Karpas-422 (cell line): ENCODE measurements around the gene HERPUD1. TPM values are rescaled to one million over a fixed set of nuclear protein-coding genes. Genes with fewer than 3 reads are reported as not detected.
A peak's percentile ranks its signal among the peaks of the same experiment; 100 is the strongest.
"Not testable (repeated sequence)": the region's sequence is repeated elsewhere in the genome, so short reads cannot be mapped to it uniquely, and the experiment has no call there.

Experiments
- DNase-seq: peaks from one replicate; pipeline ENCODE4 v3.0.0-alpha.2; 2015
- H2AFZ ChIP-seq: fragments of 200-600 bp; sonication (generic); 2 replicates; pipeline ENCODE4 v1.6.1; 2014; ENCODE audit warnings: antibody characterized with exemption, low read length, mixed read lengths
- H3K27ac ChIP-seq: fragments of 200-600 bp; sonication (generic); 2 replicates; pipeline ENCODE4 v1.5.1; 2014; ENCODE audit warnings: mild to moderate bottlenecking, low read length, moderate library complexity
- H3K27me3 ChIP-seq: fragments of 200-600 bp; sonication (generic); 2 replicates; pipeline ENCODE4 v1.6.1; 2014; ENCODE audit warnings: low read length, mixed read lengths
- H3K36me3 ChIP-seq: fragments of 200-600 bp; sonication (generic); 2 replicates; pipeline ENCODE4 v1.6.1; 2014; ENCODE audit warnings: low read length, mixed read lengths; ENCODE audit not compliant: insufficient read depth
- H3K4me1 ChIP-seq: fragments of 200-600 bp; sonication (generic); 2 replicates; pipeline ENCODE4 v1.6.1; 2014; ENCODE audit warnings: mild to moderate bottlenecking, low read length, mixed read lengths
- H3K4me2 ChIP-seq: fragments of 200-600 bp; sonication (generic); 2 replicates; pipeline ENCODE4 v1.6.1; 2014; ENCODE audit warnings: low read length, low read depth, mild to moderate bottlenecking; ENCODE audit not compliant: poor library complexity, severe bottlenecking
- H3K4me3 ChIP-seq: fragments of 200-600 bp; sonication (generic); 2 replicates; pipeline ENCODE4 v1.5.1; 2014; ENCODE audit warnings: mild to moderate bottlenecking, antibody characterized with exemption, low read length, mixed read lengths
- H3K79me2 ChIP-seq: fragments of 200-600 bp; sonication (generic); 2 replicates; pipeline ENCODE4 v1.6.1; 2014; ENCODE audit warnings: mild to moderate bottlenecking, low read length, mixed read lengths
- H3K9ac ChIP-seq: fragments of 200-600 bp; sonication (generic); 2 replicates; pipeline ENCODE4 v1.6.0; 2014; ENCODE audit warnings: low read length
- H3K9me2 ChIP-seq: fragments of 200-600 bp; sonication (generic), shearing (Covaris generic); replicated peaks from 2 replicates; pipeline ENCODE4 v1.6.0; 2014; ENCODE audit warnings: mild to moderate bottlenecking, low read length, moderate library complexity; ENCODE audit not compliant: insufficient read depth
- H3K9me3 ChIP-seq: fragments of 300-700, 200-600 bp; sonication (generic); 2 replicates; pipeline ENCODE4 v1.6.1; 2014; ENCODE audit warnings: low read length, mixed read lengths
- H4K20me1 ChIP-seq: fragments of 200-600 bp; sonication (generic); 2 replicates; pipeline ENCODE4 v1.6.1; 2014; ENCODE audit warnings: mild to moderate bottlenecking, antibody characterized with exemption, low read length, low read depth; ENCODE audit not compliant: insufficient read depth
- total RNA-seq: library from RNA; depleted of rRNA; stranded (reverse); fragments of >200 nt; shearing (Covaris generic); gene quantifications from 2 replicates; pipeline ENCODE4 v1.2.3, GENCODE V29; 2014; ENCODE audit warnings: low replicate concordance

The HERPUD1 gene
- total RNA-seq, 1 experiment from 2014 or later: 112 TPM

GRCh38 chr16:56986361-56986760 lies 54.4 kb downstream of the HERPUD1 start:
- Histone ChIP-seq H3K79me2 (peaks cover 27% of the 10 kb centered on the region), H3K4me3 (peak overlapping the region; percentile 39; the same call in 1 of the 2 replicates), H3K27me3 (no peaks in the 10 kb centered on the region), H3K9me2 (no peaks in the 10 kb centered on the region), H4K20me1 (no peaks in the 10 kb centered on the region), H3K9me3 (no peaks in the 10 kb centered on the region), H3K9ac (peak overlapping the region; percentile 62), H2AFZ (no peak overlapping the region), H3K27ac (peak overlapping the region; percentile 79), H3K4me1 (peaks cover 88% of the 10 kb centered on the region), H3K4me2 (peak overlapping the region; percentile 61), H3K36me3 (no peaks in the 10 kb centered on the region)
- peak; percentile 60 for DNase-seq

- Histone ChIP-seq H3K9ac (peak overlapping the region; percentile 62), H3K4me3 (peak overlapping the region; percentile 39; the same call in 1 of the 2 replicates), H3K27ac (peak overlapping the region; percentile 79), H3K4me1 (peaks cover 85% of the 10 kb centered on the region), H3K4me2 (peak overlapping the region; percentile 61), H3K79me2 (peaks cover 30% of the 10 kb centered on the region)
- H3K9me2 ChIP-seq, H4K20me1 ChIP-seq, H2AFZ ChIP-seq, H3K9me3 ChIP-seq, H3K27me3 ChIP-seq, DNase-seq, H3K36me3 ChIP-seq: not testable (repeated sequence)
These were observed 55.0 kb downstream of the HERPUD1 start for GRCh38 chr16:56986908-56987307.

GRCh38 chr16:56987692-56988091 lies 55.8 kb downstream of the HERPUD1 start:
- Histone ChIP-seq H2AFZ (no peak overlapping the region), H3K9ac (peak overlapping the region; percentile 94), H3K4me2 (peak overlapping the region; percentile 81), H3K27ac (0 out of 2 replicates have a peak overlapping the region, but pooled peaks have one; percentile 9), H3K4me3 (peak overlapping the region; percentile 93; the same call in 1 of the 2 replicates), H4K20me1 (no peaks in the 10 kb centered on the region), H3K4me1 (peaks cover 80% of the 10 kb centered on the region), H3K9me2 (no peaks in the 10 kb centered on the region), H3K36me3 (peaks cover 7% of the 10 kb centered on the region), H3K27me3 (no peaks in the 10 kb centered on the region), H3K79me2 (peaks cover 34% of the 10 kb centered on the region), H3K9me3 (no peaks in the 10 kb centered on the region)
- no peak for DNase-seq

GRCh38 chr16:56988161-56988947 lies 56.4 kb downstream of the HERPUD1 start:
- Histone ChIP-seq H3K36me3 (peaks cover 7% of the 10 kb centered on the region), H3K9me3 (no peaks in the 10 kb centered on the region), H3K79me2 (peaks cover 38% of the 10 kb centered on the region), H4K20me1 (no peaks in the 10 kb centered on the region), H3K9me2 (no peaks in the 10 kb centered on the region), H3K9ac (peak overlapping the region; percentile 94), H2AFZ (peak overlapping the region; percentile 35; the same call in 1 of the 2 replicates), H3K4me2 (peak overlapping the region; percentile 81), H3K4me1 (peaks cover 79% of the 10 kb centered on the region), H3K4me3 (peak overlapping the region; percentile 93), H3K27ac (peak overlapping the region; percentile 76), H3K27me3 (no peaks in the 10 kb centered on the region)
- no peak for DNase-seq

GRCh38 chr16:56988948-56989945 lies 57.3 kb downstream of the HERPUD1 start, which contains the start of gene NLRC5:
Gene NLRC5, plus strand, starts transcription at chr16:56989557. Its CDS starts 31,156 bp downstream, at chr16:57020713.
- Histone ChIP-seq H3K9me2 (no peaks in the 10 kb centered on the region), H3K4me3 (peak within 1 kb of the TSS; percentile 93), H3K27me3 (no peaks in the 10 kb centered on the region), H3K4me2 (peak within 1 kb of the TSS; percentile 81), H2AFZ (peak within 1 kb of the TSS; percentile 35; the same call in 1 of the 2 replicates), H3K27ac (peak within 1 kb of the TSS; percentile 76), H3K4me1 (peaks cover 80% of the 10 kb centered on the region), H3K36me3 (peaks cover 7% of the 10 kb centered on the region), H3K9me3 (no peaks in the 10 kb centered on the region), H3K79me2 (peaks cover 45% of the 10 kb centered on the region), H3K9ac (peak within 1 kb of the TSS; percentile 94), H4K20me1 (no peaks in the 10 kb centered on the region)
- peak; percentile 94 for DNase-seq

- H3K4me3 ChIP-seq: peak overlapping the region; percentile 93
- H3K4me2 ChIP-seq: peak overlapping the region; percentile 81
- H3K4me1 ChIP-seq: peaks cover 78% of the 10 kb centered on the region
- H4K20me1 ChIP-seq: no peaks in the 10 kb centered on the region
- H3K36me3 ChIP-seq: peaks cover 7% of the 10 kb centered on the region
- no peaks in the 10 kb centered on the region for H3K9me3 ChIP-seq
- peak overlapping the region; percentile 76 for H3K27ac ChIP-seq
- H2AFZ ChIP-seq: no peak overlapping the region
- H3K9ac ChIP-seq: peak overlapping the region; percentile 94
- H3K9me2 ChIP-seq: no peaks in the 10 kb centered on the region
- DNase-seq: no peak
- H3K79me2 ChIP-seq: peaks cover 49% of the 10 kb centered on the region
- H3K27me3 ChIP-seq: no peaks in the 10 kb centered on the region
These were observed 58.0 kb downstream of the HERPUD1 start for GRCh38 chr16:56989988-56990387.

GRCh38 chr16:56990407-56991286 lies 58.7 kb downstream of the HERPUD1 start:
- peak overlapping the region; percentile 76 for H3K27ac ChIP-seq
- no peaks in the 10 kb centered on the region for H4K20me1 ChIP-seq
- H3K9me2 ChIP-seq: no peaks in the 10 kb centered on the region
- no peaks in the 10 kb centered on the region for H3K9me3 ChIP-seq
- H3K4me1 ChIP-seq: peaks cover 72% of the 10 kb centered on the region
- peak overlapping the region; percentile 81 for H3K4me2 ChIP-seq
- peak overlapping the region; percentile 94 for H3K9ac ChIP-seq
- H2AFZ ChIP-seq: 0 out of 2 replicates have a peak overlapping the region, but pooled peaks have one; percentile 11
- H3K36me3 ChIP-seq: peaks cover 7% of the 10 kb centered on the region
- peak; percentile 60 for DNase-seq
- peak overlapping the region; percentile 93 for H3K4me3 ChIP-seq
- peaks cover 55% of the 10 kb centered on the region for H3K79me2 ChIP-seq
- H3K27me3 ChIP-seq: no peaks in the 10 kb centered on the region
